ENCODE results near the gene ARCN1.
"Not testable (repeated sequence)": the region's sequence is repeated elsewhere in the genome, so short reads cannot be mapped to it uniquely, and the experiment has no call there.

Gene ARCN1

GRCh38 chr11:118544647-118545010 lies 27.6 kb upstream of the ARCN1 start:
- no peak for DNase-seq

- DNase-seq: no peak
These were observed 26.7 kb upstream of the ARCN1 start for GRCh38 chr11:118545533-118545932.

GRCh38 chr11:118547132-118547531 lies 25.1 kb upstream of the ARCN1 start:
- no peak for DNase-seq

GRCh38 chr11:118552341-118552740 lies 19.9 kb upstream of the ARCN1 start:
- no peak for DNase-seq

GRCh38 chr11:118560806-118561205 lies 11.4 kb upstream of the ARCN1 start:
- no peak for DNase-seq

GRCh38 chr11:118565051-118565450 lies 7.2 kb upstream of the ARCN1 start:
- DNase-seq: no peak

- DNase-seq: no peak
These were observed 2.5 kb upstream of the ARCN1 start for GRCh38 chr11:118569670-118570069.

GRCh38 chr11:118570787-118571186 lies 1.4 kb upstream of the ARCN1 start:
- no peak for DNase-seq

GRCh38 chr11:118571701-118572060 lies 528 bp upstream of the ARCN1 start:
- DNase-seq: peak; percentile 21

- peak; percentile 51 for DNase-seq
These were observed 857 bp downstream of the ARCN1 start for GRCh38 chr11:118572981-118573550.

- DNase-seq: no peak
These were observed 2.4 kb downstream of the ARCN1 start for GRCh38 chr11:118574636-118575035.

- DNase-seq: not testable (repeated sequence)
These were observed 5.8 kb downstream of the ARCN1 start for GRCh38 chr11:118577995-118578394.

- no peak for DNase-seq
These were observed 8.8 kb downstream of the ARCN1 start for GRCh38 chr11:118581057-118581456.

GRCh38 chr11:118587952-118588351 lies 15.7 kb downstream of the ARCN1 start:
- no peak for DNase-seq

- DNase-seq: no peak
These were observed 20.6 kb downstream of the ARCN1 start for GRCh38 chr11:118592616-118593367.

- DNase-seq: peak; percentile 43
These were observed 22.8 kb downstream of the ARCN1 start for GRCh38 chr11:118594984-118595383.

GRCh38 chr11:118596224-118597146 lies 24.3 kb downstream of the ARCN1 start:
- DNase-seq: no peak

- DNase-seq: no peak
These were observed 25.3 kb downstream of the ARCN1 start for GRCh38 chr11:118597556-118597955.

GRCh38 chr11:118602331-118602730 lies 30.1 kb downstream of the ARCN1 start:
- DNase-seq: no peak

GRCh38 chr11:118603709-118604108 lies 31.5 kb downstream of the ARCN1 start:
- not testable (repeated sequence) for DNase-seq

- no peak for DNase-seq
These were observed 32.4 kb downstream of the ARCN1 start for GRCh38 chr11:118604566-118604965.

GRCh38 chr11:118605116-118605867 lies 33.1 kb downstream of the ARCN1 start:
- DNase-seq: peak; percentile 93

Measured in fibroblast of skin of scalp (primary cell).